Activated T-cell treated with anti-CD3 and anti-CD28 coated beads, Interleukin-2, amount 50 U/mL, for 48 hours (primary cell): ENCODE results near the gene COASY.

Experiments used
- DNase-seq, 2 experiments: peaks; one replicate each; pipeline ENCODE4 v3.0.0-alpha.2; 2020

COASY gene

DNA sequence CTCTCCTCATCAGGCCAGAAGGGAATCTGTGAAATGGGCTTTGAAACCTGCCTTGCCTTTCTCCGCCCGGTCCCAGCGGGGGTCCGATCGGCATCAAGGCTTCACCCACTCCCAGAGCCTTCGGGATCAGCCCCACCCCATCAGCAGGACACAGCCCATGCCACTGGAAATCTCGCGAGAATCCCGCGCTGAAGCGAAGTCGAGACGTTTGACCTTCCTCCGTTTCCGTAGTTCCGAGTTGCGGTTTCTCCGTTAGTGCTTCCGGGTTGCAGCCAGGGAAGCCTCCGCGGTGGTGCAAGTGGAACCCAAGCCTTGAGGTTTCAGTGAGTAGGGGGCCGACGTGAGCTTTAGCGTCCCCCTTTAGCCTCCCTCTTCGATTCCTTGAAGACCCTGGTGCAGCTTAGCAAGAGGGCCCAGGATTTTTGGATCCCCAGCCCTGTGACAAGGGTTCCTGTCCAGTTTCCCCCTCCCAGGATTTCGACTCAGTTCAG lies at the start of gene COASY:
TSS of gene COASY (plus strand) at position 252 of the 491 bp plus-strand sequence. CDS start 475 bp downstream, outside the sequence.
- peak; percentile 96 for DNase-seq

GRCh38 chr17:42512246-42512645 lies 49.7 kb upstream of the COASY start:
- no peak for DNase-seq

DNA sequence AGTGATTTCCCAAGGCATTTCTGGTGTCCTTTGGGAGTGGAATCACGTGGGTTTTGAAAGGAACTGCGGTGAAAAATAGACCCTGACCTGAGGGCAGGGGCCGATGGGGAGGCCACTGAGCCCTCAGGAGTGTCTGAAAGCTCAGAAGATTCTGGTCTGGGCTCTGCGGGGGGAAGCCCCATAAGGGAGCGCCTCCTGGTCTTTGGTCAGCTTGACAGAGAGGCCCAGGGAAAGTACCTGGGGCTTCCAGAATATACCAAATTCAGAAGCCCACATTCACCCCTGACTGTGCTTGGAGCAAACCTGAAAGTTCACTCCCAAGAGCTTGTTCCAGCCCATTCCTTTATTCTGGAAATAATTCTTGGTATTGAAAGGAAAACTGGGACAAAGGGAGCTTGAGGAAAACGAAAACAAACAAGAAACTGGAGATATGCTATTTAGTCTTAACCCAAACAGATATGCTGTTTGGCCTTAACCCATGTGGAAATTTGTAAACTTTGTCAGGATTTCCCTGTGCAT lies 49.2 kb upstream of the COASY start:
- DNase-seq = no peak

DNA sequence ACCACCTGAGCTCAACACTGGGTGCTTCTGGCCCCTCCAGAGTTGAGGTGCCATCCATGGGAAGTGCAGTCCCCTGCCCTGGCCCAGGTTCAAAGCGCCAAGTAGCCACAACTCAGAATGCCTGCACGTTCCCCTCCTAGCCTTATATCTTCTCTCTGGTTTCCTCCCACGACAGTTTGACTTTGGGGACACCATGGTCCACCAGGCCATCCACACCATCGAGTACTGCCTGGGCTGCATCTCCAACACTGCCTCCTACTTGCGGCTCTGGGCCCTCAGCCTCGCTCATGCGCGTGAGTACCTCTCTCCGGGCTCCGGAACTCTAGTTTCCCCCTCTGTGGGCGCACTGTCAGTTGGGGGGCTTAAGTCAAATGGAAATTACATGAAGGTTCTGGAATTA lies 48.3 kb upstream of the COASY start:
- no peak for DNase-seq

DNA sequence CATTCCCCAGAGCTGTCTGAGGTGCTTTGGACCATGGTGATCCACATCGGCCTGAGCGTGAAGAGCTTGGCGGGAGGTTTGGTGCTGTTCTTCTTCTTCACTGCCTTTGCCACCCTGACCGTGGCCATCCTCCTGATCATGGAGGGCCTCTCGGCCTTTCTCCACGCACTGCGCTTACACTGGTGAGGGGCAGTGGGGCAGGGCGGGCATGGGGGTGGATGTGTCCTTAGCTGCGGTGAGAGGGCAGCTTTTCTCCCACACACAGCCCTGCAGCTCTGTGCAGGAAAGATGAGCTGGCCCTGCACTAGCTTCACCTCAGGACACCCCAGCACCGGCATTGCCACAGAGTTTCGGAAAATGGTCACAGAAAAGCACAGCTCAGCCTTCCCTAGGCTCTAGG lies 47.7 kb upstream of the COASY start:
- DNase-seq = no peak

DNA sequence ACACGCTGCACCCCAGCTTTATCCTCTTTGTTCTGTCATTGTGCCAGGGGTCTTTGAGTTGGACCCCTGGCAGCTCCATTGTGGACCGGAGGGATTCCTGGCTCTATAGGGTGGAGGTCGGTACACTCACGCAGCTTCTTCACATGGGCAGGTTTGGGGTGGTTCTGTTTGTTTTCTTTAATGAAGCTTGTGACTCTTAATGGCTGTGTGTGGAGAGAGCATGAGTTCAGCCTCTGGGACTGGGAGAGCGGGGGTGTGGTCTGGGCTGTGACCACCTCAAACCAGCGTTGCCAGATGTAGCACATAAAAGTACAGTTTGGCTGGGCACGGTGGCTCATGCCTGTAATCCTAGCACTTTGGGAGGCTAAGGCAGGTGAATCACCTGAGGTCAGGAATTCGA lies 47.1 kb upstream of the COASY start:
- DNase-seq = no peak

DNA sequence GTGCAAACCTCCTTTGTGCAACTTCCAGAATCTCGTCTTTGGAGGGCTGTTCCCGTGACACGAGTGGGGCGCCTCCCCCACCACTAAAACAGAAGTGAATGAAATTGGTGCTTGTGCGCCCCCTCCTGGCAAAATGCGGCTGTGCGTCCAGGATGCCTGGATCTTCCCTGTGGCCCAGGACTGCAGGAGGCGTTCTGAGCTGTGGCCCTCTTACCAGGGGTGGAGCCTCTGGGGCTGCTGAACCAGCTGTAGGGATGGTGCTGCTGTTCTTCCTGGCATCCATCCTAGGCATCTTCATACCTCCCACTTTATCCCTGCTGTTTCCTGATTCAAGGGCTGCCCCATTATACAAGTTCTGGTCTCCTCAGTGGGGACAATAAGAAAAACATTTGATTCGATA lies 44.4 kb upstream of the COASY start:
- DNase-seq = peak; percentile 90 to 93

DNA sequence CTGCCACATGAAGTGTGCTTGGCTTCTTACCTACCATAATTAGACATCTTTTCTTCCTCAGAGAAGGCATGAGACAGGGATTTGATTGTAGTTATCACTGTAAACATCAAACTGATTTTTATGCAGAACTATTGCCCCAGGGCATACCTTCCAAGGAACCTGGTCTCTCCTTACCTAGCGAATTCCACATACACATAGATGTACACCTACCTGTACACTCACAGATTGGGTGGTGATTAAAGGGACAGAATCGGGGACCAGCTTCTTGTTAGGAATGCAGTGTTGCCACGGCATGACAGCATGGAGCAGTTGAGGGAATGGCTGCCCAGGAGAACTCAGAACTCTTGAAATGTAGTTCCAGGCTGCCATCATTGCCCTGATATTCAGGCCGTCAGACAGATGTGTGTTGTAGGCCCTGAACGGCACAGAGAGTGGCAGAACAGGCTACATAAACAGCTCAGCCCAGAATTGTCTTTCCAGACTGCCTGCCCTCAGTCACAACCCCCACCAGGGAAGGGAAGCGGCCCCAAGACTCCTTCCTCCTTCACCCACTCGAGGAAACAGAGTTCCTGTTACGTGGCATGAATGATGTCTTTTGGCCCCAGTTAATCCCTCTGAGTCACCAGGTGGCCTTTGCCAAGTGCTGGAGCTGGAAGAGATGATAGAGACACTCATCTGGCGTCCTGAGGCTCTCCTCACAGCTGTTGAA lies 43.7 kb upstream of the COASY start:
- no peak for DNase-seq

- no peak for DNase-seq
Measured at GRCh38 chr17:42518755-42519545, 43.0 kb upstream of the COASY start.

DNA sequence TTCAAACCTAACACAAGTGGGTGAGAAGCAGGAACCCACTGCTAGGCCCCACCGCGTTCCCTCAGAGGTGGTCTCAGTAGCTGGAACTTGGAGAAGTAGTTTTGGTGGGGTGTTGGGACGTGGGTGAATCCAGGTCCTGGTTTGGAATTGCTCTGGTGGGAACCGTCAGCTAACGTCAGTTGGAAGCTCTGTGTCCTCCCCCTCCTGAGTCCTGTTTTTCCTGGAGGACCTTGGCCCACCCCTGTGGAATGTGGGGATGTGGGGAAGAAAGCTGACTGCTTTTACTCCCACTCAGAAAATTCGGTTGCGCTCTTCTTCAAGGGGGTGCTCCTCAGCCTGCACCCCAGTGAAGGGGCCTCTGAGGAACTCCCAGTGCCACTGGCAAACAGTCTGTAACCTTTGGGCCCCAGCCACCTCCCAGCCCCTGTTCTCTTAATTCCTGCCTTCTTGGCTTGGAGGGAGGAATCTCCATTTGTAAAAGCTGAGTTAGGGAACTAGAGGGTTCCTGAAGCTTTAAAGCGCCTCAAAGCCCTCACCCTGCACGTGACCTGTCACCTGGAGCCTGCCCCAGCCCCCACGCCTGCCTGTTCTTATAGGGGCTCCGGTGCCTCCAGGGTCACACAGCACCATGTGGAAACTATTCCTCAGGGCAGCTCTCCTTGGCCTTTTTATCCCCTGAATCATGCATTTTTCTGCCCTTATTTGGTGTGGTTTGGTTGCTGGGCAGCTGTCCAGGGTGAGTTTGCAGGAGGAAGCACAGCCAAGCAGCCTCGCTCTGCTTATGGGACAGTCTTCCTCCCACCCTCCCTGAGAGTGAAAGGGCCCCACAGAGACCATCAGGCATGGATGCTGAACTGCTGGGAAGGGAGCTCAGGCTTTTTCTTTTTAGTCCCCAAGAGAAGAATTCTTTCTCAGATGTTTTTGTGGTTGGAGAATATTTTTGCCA lies 42.1 kb upstream of the COASY start:
- no peak for DNase-seq

DNA sequence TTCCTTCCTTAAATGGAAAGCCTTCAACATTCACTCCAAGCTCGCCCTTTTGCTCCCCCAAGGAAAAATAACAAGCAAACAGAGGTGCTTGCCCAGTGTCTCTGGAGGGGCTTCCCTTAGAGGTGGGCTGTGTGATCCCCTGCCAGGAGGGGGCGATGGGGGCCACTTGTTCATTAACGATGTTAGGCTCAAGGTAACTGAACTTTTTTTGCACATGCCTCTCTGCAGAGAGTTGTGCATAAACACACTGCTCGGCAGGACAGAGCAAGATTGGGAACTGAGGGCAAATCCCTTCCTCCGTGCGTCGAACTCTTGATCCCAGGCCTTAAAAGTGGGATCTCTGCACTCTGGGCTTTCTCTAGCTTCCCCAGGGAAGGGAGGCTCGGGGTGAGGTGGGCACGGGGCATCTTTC lies 41.4 kb upstream of the COASY start:
- DNase-seq = peak; percentile 45 to 47

DNA sequence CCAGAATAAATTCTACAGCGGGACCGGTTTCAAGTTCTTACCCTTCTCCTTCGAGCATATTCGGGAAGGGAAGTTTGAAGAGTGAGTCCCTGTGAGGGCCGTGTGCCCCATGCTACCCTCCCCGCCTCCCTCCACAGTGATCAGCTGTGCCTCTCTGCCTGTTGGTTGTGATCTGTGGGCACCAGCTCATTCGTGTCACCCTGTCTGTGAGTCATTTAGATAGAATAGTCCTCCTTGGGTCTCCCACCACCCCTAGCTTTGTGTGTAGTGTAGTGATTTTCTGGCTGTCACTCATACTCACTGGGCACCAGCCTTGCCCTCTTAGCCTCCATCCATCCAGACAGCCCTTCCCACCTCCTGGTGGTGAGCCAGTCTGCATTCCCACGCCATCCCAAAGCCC lies 40.9 kb upstream of the COASY start:
- peak in 1 of 2 experiments; percentile 38 for DNase-seq

GRCh38 chr17:42521666-42522262 lies 40.2 kb upstream of the COASY start:
- no peak for DNase-seq

GRCh38 chr17:42522263-42522790 lies 39.6 kb upstream of the COASY start:
- no peak for DNase-seq

DNA sequence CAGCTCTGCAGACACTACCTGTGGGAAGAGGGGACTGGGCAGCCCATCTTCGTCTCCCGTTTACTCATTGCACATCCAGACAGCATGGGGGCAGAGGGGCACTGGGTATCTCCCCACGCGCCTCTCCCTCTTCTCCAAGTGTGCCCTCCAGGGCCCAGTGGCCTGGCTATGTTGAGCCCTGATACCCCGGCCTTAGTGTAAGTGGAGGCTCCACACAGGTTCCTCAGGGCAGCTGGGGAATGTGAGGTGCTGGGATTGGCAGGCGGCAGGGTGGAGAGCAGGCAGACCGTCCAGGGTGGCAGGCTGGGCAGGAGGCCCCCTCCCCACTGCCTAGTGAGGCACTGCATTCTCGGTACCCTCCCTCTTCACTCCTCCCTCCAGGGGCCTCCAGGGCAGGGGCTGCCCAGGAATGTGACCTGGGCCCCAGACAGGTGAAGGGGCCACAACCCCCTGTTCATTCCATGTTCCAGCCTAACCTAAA lies 39.1 kb upstream of the COASY start:
- DNase-seq = no peak

- DNase-seq = no peak
Measured at GRCh38 chr17:42525221-42525620, 36.7 kb upstream of the COASY start.

DNA sequence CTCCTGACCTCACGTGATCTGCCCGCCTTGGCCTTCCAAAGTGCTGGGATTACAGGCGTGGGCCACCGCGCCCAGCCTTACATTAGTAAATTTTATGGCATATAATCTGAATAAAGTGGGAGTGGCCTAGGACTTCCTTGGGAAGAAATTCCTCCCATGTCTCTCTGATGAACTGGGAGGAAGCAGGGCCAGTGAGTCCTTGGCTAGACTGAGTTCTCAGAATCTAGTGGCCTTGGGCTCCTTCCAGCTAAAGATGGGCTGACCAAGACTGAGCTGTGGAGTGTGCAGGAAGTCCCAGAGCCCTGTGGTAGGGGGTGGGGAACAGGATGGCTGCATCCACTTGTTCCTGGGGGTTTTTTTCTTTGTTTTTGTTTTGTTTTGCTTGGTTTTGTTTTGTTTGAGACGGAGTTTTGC lies 35.9 kb upstream of the COASY start:
- DNase-seq = no peak

GRCh38 chr17:42527932-42528331 lies 34.0 kb upstream of the COASY start:
- no peak for DNase-seq

DNA sequence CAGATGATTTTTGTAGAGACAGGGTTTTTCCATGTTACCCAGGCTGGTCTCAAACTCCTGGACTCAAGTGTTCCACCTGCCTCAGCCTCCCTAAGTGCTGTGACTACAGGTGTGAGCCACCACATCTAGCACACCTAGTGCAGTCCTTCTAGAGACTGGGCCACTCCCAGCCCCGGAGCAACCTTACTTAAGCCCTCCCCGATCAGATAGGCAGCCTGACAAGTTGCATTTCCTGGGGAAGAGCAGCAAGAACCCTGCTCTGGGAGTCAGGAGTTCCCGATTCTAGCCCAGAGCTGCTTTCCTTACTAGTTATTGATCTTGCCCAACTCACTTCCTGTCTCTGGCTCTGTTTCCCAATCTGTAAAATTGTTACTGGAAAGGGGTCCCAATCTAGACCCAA lies 32.9 kb upstream of the COASY start:
- DNase-seq = no peak

- no peak for DNase-seq
Measured at GRCh38 chr17:42530952-42531454, 30.9 kb upstream of the COASY start.

DNA sequence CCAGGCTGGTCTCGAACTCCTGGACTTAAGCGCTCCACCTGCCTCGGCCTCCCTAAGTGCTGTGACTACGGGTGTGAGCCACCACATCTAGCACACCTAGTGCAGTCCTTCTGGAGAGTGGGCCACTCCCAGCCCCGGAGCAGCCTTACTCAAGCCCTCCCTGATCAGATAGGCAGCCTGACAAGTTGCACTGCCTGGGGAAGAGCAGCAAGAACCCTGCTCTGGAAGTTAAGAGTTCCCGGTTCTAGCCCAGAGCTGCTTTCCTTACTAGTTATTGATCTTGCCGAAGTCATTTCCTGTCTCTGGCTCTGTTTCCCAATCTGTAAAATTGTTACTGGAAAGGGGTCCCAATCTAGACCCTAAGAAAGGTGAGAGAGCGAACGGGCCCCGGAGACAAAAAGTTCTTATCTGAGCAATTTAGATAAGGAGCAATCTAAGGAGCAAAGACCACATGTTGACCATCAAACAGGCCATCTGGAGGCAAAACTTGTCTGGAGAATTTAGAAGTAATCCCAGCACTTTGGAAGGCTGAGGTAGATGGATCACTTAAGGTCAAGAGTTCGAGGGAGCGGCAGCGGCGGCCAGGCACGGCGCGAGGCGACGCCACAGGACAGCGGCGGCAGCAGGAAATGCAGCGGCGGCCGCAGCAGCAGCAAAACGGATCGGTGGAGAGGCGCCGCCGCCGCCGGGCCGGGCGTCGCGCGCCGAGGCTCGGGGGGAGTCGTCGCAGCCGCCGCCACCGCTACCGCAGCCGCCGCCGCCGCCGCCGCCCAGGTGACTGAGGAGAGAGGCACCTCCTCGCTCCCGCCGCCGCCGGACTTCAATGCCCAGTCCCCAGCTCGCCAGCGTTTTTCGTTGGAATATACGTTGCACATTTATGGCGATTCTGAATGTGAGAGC lies 30.2 kb upstream of the COASY start:
- DNase-seq = peak; percentile 65 to 71
